VCaP (cell line): Measurements from ENCODE around the gene APOL4.
A peak's percentile ranks its signal among the peaks of the same experiment; 100 is the strongest.

Experiments
- H3K27ac ChIP-seq: fragments of 450-650 bp; 2 replicates; pipeline ENCODE4 v1.5.1; 2017
- TF ChIP-seq, protein P1 (sequence below): fragments of 450-650 bp; conservative IDR thresholded peaks from 2 replicates; pipeline ENCODE4 v1.5.1; 2017; ENCODE audit warnings: mild to moderate bottlenecking, moderate library complexity

Gene APOL4

DNA sequence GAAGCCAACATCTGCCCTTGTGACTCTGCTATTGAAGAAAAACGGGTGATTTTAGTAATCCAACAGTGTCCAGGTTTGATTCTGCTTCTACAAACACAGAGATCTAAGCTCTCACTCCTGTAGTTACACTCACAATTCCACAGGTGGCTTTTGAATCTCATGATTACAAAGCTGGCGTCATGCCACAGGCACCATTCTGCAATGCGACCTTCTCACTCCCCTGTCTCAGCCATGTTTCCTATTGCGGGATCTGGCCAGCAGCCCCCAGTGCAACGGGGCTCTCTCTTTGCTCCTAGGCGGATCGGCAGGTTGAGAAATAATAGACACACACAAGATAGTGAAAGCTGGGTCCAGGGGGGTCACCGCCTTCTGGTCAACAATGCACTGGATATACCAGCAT lies 1.3 kb upstream of the APOL4 start:
- peak overlapping the region; percentile 98 for H3K27ac ChIP-seq
- TF ChIP-seq, protein P1, sequence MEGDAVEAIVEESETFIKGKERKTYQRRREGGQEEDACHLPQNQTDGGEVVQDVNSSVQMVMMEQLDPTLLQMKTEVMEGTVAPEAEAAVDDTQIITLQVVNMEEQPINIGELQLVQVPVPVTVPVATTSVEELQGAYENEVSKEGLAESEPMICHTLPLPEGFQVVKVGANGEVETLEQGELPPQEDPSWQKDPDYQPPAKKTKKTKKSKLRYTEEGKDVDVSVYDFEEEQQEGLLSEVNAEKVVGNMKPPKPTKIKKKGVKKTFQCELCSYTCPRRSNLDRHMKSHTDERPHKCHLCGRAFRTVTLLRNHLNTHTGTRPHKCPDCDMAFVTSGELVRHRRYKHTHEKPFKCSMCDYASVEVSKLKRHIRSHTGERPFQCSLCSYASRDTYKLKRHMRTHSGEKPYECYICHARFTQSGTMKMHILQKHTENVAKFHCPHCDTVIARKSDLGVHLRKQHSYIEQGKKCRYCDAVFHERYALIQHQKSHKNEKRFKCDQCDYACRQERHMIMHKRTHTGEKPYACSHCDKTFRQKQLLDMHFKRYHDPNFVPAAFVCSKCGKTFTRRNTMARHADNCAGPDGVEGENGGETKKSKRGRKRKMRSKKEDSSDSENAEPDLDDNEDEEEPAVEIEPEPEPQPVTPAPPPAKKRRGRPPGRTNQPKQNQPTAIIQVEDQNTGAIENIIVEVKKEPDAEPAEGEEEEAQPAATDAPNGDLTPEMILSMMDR, result peak; percentile 31

DNA sequence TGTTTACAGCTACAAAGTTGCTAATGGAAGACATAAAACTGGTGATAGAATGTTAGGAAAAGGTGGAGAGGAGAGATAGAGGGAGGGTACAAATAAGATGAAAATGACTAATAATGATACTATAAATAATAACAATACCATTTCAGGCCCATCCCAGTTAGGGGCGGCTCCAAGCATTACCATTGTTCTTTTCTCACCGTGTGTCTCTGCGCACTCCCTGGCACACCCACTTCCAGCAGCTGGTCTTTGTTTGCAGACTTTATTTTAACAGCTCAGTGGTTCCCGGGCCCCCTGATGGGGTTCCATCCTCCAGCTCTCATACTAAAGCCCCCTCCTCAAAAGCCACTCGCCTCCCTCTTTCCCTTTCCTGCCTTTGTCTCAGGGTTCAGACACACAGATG lies 584 bp downstream of the APOL4 start:
- peak overlapping the region; percentile 98 for H3K27ac ChIP-seq

DNA sequence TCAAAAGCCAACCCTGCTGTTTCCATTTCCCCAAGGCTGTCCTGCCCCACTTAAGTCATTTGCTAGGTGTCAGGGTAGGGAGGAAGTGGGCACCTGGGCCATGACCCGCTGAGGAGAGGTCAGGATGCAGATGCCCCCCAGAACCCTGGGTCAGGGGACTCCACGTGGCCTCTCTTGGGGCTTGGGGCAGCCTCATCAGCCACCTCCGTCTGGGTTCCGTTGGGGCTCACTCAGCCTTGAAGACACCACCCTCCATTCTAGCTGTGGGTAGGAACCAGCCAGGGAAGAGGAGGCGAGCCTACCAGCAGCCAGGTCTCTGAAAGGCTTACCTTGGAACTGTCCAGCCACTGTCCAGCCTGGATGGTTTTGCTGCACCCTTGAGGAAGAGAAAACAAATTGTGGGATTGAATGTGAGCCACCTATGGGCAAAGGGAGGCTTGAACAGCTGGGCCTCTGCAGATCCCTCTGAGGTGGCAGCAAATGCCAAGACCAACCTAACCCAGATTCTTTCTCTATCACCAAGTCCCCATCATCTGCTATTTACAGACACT lies 2.5 kb downstream of the APOL4 start:
- TF ChIP-seq, protein P1, result no peak
- H3K27ac ChIP-seq, result no peak overlapping the region

DNA sequence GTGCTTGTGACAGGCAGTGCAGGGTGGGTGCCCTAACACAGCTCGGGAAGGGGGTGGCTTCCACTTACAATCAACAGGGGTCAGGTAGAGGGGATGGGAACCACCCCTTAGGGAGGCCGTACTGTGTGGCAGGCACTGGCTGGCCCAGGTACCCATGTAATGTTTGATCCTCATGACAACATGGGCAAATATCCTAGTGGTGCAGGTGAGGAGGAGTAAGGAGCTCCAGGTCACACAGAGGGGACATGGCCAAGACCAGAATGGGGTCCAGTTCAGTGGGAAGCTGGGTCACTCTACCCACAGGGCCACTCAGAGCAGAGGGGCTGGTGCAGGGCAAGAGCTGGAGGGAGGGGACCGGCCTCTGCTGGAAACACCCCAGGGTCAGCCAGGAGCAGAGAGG lies 3.1 kb downstream of the APOL4 start:
- TF ChIP-seq, protein P1, result no peak
- peak overlapping the region; percentile 30; the same call in 1 of the 2 replicates for H3K27ac ChIP-seq

DNA sequence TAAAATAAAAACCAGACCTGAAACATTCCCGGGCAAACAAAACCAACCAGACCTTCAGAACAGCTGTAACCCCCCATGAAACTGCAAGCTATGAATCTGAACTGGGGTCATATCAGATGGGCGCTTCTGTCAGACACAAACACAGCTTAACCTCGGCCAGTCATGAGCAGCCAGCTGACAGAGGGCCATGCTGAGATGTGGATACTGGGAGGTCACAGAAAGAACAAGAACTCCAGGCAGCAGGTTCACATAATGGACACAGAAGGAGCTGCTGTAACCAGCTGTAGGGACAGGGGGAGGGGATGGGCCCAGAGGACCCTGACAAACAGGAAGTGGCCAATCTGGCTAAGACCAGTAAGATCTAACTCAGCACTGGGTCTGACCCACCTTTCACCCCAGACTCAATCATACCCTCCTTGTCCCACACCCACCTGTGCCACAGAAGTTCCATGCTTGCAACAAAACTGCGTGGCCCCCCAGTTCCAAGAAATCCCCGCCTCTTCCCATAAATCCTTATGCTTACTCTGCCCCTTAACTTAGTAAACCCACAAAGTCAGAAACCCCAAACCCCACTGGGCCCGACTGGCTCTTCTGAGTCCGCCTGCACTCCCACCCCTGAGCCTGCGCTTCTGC lies 4.0 kb downstream of the APOL4 start:
- TF ChIP-seq, protein P1, result no peak
- peak overlapping the region; percentile 30; the same call in 1 of the 2 replicates for H3K27ac ChIP-seq

DNA sequence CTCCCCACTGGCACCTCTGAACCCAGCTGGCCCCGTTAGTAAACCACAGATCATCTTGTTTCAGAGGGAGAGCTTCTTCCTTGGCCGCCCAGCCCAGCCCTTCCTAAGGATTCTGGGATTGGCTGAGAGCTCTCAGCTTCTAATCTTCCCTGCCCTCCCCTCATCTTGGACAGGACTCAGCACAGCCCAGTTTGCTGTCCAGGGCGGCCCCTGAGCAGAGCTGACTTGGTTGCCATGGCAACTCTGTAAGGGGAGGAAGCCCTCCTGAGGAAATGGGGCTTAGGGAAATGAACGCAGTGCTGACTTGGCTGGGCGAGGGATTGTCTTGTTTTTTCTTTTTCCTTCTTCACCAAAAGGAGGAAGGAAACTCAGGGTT lies 4.6 kb downstream of the APOL4 start:
- peak overlapping the region; percentile 30; the same call in 1 of the 2 replicates for H3K27ac ChIP-seq

DNA sequence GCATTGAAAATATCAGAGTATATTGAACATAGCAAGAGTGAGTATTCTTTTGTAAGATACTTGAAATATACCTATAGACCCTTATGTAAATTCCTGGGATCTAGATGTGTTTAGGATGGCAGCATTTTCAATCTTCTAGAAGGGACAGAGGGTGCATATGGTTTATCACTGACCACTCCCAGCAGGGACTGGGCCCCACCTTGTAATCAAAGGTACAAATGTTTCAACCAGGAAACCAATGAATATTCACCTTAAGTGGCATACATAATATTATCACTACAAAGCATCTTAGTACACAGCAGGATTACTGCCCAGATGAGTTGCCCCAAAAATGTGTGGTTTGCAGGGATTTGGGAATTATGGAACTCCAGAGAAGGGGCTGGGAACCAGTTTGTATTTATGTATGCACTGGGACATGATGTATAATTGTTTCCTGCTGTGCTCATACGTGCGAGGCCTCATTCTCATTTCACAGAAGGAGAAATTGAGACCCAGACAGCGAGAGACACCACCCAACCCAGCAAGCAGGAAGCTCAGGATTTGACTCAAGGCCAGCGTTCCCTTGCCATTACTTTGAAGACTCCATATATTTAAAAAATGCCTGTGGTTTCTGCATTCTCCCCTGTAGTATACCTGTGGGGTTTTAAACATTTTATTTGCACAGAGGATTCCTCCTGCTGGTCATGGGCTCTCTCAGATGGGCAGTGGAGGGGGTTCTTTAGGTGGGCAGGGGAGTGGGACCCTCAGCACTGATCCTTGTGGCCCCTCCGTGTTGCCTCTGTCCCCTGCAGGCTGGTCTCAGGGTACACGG lies 5.2 kb downstream of the APOL4 start:
- H3K27ac ChIP-seq, result peak overlapping the region; percentile 30; the same call in 1 of the 2 replicates
- TF ChIP-seq, protein P1, result no peak

More for the DNA sequence above, 4.6 kb downstream of the APOL4 start:
- TF ChIP-seq, protein P1, result no peak
